PFSK-1 (cell line): ENCODE data around the gene ZNF609.

Source experiments
- FOXP2 ChIP-seq: optimal IDR thresholded peaks from 2 replicates; pipeline ENCODE3; 2011; ENCODE audit warnings: borderline replicate concordance, control low read depth, inconsistent platforms; ENCODE audit not compliant: insufficient read depth; ENCODE audit errors: extremely low read length, extremely low read depth
- POLR2AphosphoS5 ChIP-seq: IDR thresholded peaks from 2 replicates; pipeline ENCODE4 v1.6.1; 2012; ENCODE audit warnings: low read depth, mild to moderate bottlenecking, control low read depth, low read length, moderate library complexity
- REST ChIP-seq, 2 experiments: IDR thresholded peaks; 2 replicates each; pipeline versions ENCODE4 v1.6.1 to v1.8.0; 2011 to 2012; ENCODE audit warnings: low read depth in 2 of 2, low read length in 2 of 2, control low read depth in 1 of 2, inconsistent platforms in 1 of 2, mild to moderate bottlenecking in 1 of 2, moderate library complexity in 1 of 2; ENCODE audit not compliant: insufficient read depth in 1 of 2
- SIN3A ChIP-seq: IDR thresholded peaks from 2 replicates; pipeline ENCODE4 v1.6.1; 2012; ENCODE audit warnings: mild to moderate bottlenecking, low read length, moderate library complexity, borderline replicate concordance; ENCODE audit not compliant: insufficient read depth
- TAF1 ChIP-seq: IDR thresholded peaks from 2 replicates; pipeline ENCODE4 v1.6.1; 2012; ENCODE audit warnings: low read length, control low read depth, borderline replicate concordance; ENCODE audit not compliant: insufficient read depth

The ZNF609 gene

GRCh38 chr15:64582202-64582601, 121.8 kb downstream of the ZNF609 start:
- TF ChIP-seq REST (IDR thresholded peaks at IDR 0.05; ENCODE audit: insufficient read depth in 1 of 2, low read depth in 2 of 2, low read length in 2 of 2), result no peak
- no peak for TF ChIP-seq TAF1
- TF ChIP-seq SIN3A, result no peak

GRCh38 chr15:64583519-64583918, 123.1 kb downstream of the ZNF609 start:
- TF ChIP-seq SIN3A (no peak), REST (IDR thresholded peaks at IDR 0.05; ENCODE audit: insufficient read depth in 1 of 2, low read depth in 2 of 2, low read length in 2 of 2) (no peak), FOXP2 (no peak), TAF1 (no peak), POLR2AphosphoS5 (no peak)

GRCh38 chr15:64583983-64584382, 123.6 kb downstream of the ZNF609 start:
- TF ChIP-seq FOXP2 (no peak), SIN3A (no peak), POLR2AphosphoS5 (no peak), REST (IDR thresholded peaks at IDR 0.05; ENCODE audit: insufficient read depth in 1 of 2, low read depth in 2 of 2, low read length in 2 of 2) (no peak), TAF1 (no peak)

GRCh38 chr15:64586259-64586870, 126.0 kb downstream of the ZNF609 start:
- no peak for TF ChIP-seq REST (IDR thresholded peaks at IDR 0.05; ENCODE audit: insufficient read depth in 1 of 2, low read depth in 2 of 2, low read length in 2 of 2)
- TF ChIP-seq POLR2AphosphoS5, result no peak
- no peak for TF ChIP-seq TAF1
- no peak for TF ChIP-seq SIN3A
- no peak for TF ChIP-seq FOXP2

GRCh38 chr15:64586984-64587383, 126.6 kb downstream of the ZNF609 start:
- TF ChIP-seq FOXP2 (no peak), SIN3A (no peak), REST (IDR thresholded peaks at IDR 0.05; ENCODE audit: insufficient read depth in 1 of 2, low read depth in 2 of 2, low read length in 2 of 2) (no peak), TAF1 (no peak), POLR2AphosphoS5 (no peak)
